SK-N-SH (cell line): Measurements from ENCODE around the gene ANO10. TPM values are rescaled to one million over a fixed set of nuclear protein-coding genes. Genes with fewer than 3 reads are reported as not detected.

Experiments used
- CTCF ChIA-PET: fragments of 300-600, 350-600 bp; formaldehyde crosslinking; extraction: SDS; loops from one replicate; lab custom pipeline; 2021; lab: Yijun Ruan, JAX
- POLR2A ChIA-PET: fragments of 350-600 bp; sonication (Branson Sonifier 250); formaldehyde crosslinking; extraction: SDS; loops from one replicate; lab custom pipeline; 2020; ENCODE audit warnings: antibody characterized with exemption, inconsistent platforms; lab: Yijun Ruan, JAX
- DNase-seq: peaks from one replicate; pipeline ENCODE4 v3.0.0; 2012
- H2AFZ ChIP-seq: fragments of 200-600 bp; sonication (generic); 2 replicates; pipeline ENCODE4 v1.8.1; 2016; ENCODE audit warnings: antibody characterized with exemption, mild to moderate bottlenecking, low read depth
- H3F3A ChIP-seq: fragments of 200-600 bp; sonication (generic); replicated peaks from 2 replicates; pipeline ENCODE3; 2016; ENCODE audit warnings: antibody characterized with exemption, mild to moderate bottlenecking; ENCODE audit not compliant: insufficient read depth
- H3K27ac ChIP-seq, 2 experiments: fragments of 200-500 bp in 1 of 2; fragments of 200-600 bp in 1 of 2; sonication (Bioruptor generic) in 1 of 2; sonication (generic), shearing (Covaris generic) in 1 of 2; 2 replicates each; pipeline versions ENCODE4 v1.5.1 to v1.6.1; 2014 to 2016; ENCODE audit warnings: low read depth in 2 of 2, inconsistent platforms in 1 of 2, low read length in 1 of 2, mild to moderate bottlenecking in 1 of 2, mixed read lengths in 1 of 2
- H3K27me3 ChIP-seq: fragments of 200-600 bp; sonication (generic), shearing (Covaris generic); 2 replicates; pipeline ENCODE4 v1.6.1; 2016; ENCODE audit warnings: mixed run types; ENCODE audit not compliant: insufficient read depth
- H3K36me3 ChIP-seq, 2 experiments: fragments of 200-500 bp in 1 of 2; fragments of 200-600 bp in 1 of 2; sonication (Bioruptor generic) in 1 of 2; sonication (generic) in 1 of 2; replicated peaks in 1 of 2; 2 replicates each; pipeline versions ENCODE3 to v1.5.1; 2014 to 2016; ENCODE audit warnings: low read length in 1 of 2, mild to moderate bottlenecking in 1 of 2; ENCODE audit not compliant: insufficient read depth in 2 of 2, control insufficient read depth in 1 of 2
- H3K4me1 ChIP-seq, 2 experiments: fragments of 200-500 bp in 1 of 2; fragments of 200-600 bp in 1 of 2; sonication (Bioruptor generic) in 1 of 2; sonication (generic), shearing (Covaris generic) in 1 of 2; 2 replicates each; pipeline versions ENCODE4 v1.5.1 to v1.6.1; 2014 to 2016; ENCODE audit warnings: low read depth in 1 of 2, low read length in 1 of 2, mixed run types in 1 of 2; ENCODE audit not compliant: insufficient read depth in 2 of 2, control insufficient read depth in 1 of 2
- H3K4me2 ChIP-seq: fragments of 200-600 bp; sonication (generic), shearing (Covaris generic); 2 replicates; pipeline ENCODE4 v1.6.1; 2017; ENCODE audit warnings: mixed run types
- H3K4me3 ChIP-seq, 2 experiments: fragments of 200-500 bp in 1 of 2; fragments of 200-600 bp in 1 of 2; sonication (Bioruptor generic) in 1 of 2; sonication (generic), shearing (Covaris generic) in 1 of 2; 2 replicates each; pipeline versions ENCODE4 v1.5.1 to v1.8.1; 2014 to 2016; ENCODE audit warnings: low read depth in 2 of 2, inconsistent platforms in 1 of 2, low read length in 1 of 2, mild to moderate bottlenecking in 1 of 2, mixed read lengths in 1 of 2, moderate library complexity in 1 of 2
- H3K79me2 ChIP-seq: fragments of 200-600 bp; sonication (generic); 2 replicates; pipeline ENCODE4 v1.8.1; 2017; ENCODE audit warnings: mild to moderate bottlenecking; ENCODE audit not compliant: insufficient read depth
- H3K9ac ChIP-seq: fragments of 200-600 bp; sonication (generic); 2 replicates; pipeline ENCODE4 v1.6.1; 2017; ENCODE audit warnings: mixed run types
- H3K9me2 ChIP-seq: fragments of 200-600 bp; sonication (generic); 2 replicates; pipeline ENCODE4 v1.6.1; 2017; ENCODE audit warnings: mixed run types
- H3K9me3 ChIP-seq: fragments of 200-600 bp; sonication (generic); 2 replicates; pipeline ENCODE4 v1.6.1; 2017; ENCODE audit warnings: mixed run types, mild to moderate bottlenecking, moderate library complexity
- H4K20me1 ChIP-seq: fragments of 200-600 bp; sonication (generic); 2 replicates; pipeline ENCODE4 v1.6.1; 2017; ENCODE audit warnings: mild to moderate bottlenecking, mixed run types; ENCODE audit not compliant: insufficient read depth
- CTCF ChIP-seq: fragments of 200-600 bp; sonication (generic); IDR thresholded peaks from 2 replicates; pipeline ENCODE4 v1.6.1; 2017; ENCODE audit warnings: antibody characterized with exemption, mild to moderate bottlenecking, moderate library complexity
- GATA2 ChIP-seq: sonication (generic); formaldehyde crosslinking; IDR thresholded peaks from 2 replicates; pipeline ENCODE4 v1.5.0; 2020; ENCODE audit warnings: mild to moderate bottlenecking, missing genetic modification reagents
- JUND ChIP-seq: IDR thresholded peaks from 2 replicates; pipeline ENCODE4 v1.4.0; 2012
- NFIC ChIP-seq: IDR thresholded peaks from 2 replicates; pipeline ENCODE4 v1.4.0; 2012; ENCODE audit warnings: borderline replicate concordance
- NRF1 ChIP-seq: IDR thresholded peaks from 2 replicates; pipeline ENCODE4 v1.6.1; 2012; ENCODE audit warnings: low read depth, mild to moderate bottlenecking, low read length
- POLR2AphosphoS5 ChIP-seq: IDR thresholded peaks from 2 replicates; pipeline ENCODE4 v1.6.1; 2012; ENCODE audit warnings: low read depth, low read length
- RAD21 ChIP-seq: IDR thresholded peaks from 2 replicates; pipeline ENCODE4 v1.6.1; 2012; ENCODE audit warnings: mild to moderate bottlenecking, low read length
- SIN3A ChIP-seq: IDR thresholded peaks from 2 replicates; pipeline ENCODE4 v1.6.1; 2012; ENCODE audit warnings: low read depth, mild to moderate bottlenecking, low read length, moderate library complexity, borderline replicate concordance
- SMC3 ChIP-seq: IDR thresholded peaks from 2 replicates; pipeline ENCODE4 v1.6.1; 2012; ENCODE audit warnings: low read depth, low read length, improper control_type of control experiment
- TAF1 ChIP-seq: IDR thresholded peaks from 2 replicates; pipeline ENCODE4 v1.6.1; 2012; ENCODE audit warnings: low read depth, mild to moderate bottlenecking, low read length, moderate library complexity, borderline replicate concordance
- TCF12 ChIP-seq: IDR thresholded peaks from 2 replicates; pipeline ENCODE4 v1.4.0; 2012
- ZBTB33 ChIP-seq: IDR thresholded peaks from 2 replicates; pipeline ENCODE4 v1.4.0; 2012; ENCODE audit warnings: low read depth, borderline replicate concordance
- WGBS: methylation state at CpG from one replicate; pipeline ENCODE4 v1.1.6; 2017; ENCODE audit warnings: low lambda C conversion rate; 5-methylcytosine and 5-hydroxymethylcytosine counted together
- polyA plus RNA-seq, 3 experiments: library from polyadenylated mRNA; depleted of rRNA; stranded (reverse); fragments of >200 nt; gene quantifications; 2 replicates each; pipeline ENCODE4 v1.2.3, GENCODE V29; 2012

Gene ANO10
- polyA plus RNA-seq, 1 of the 3 experiments (the other 2 are of a cell fraction): 16.8 TPM

- H3K4me2 ChIP-seq: no peak overlapping the region
- DNase-seq: peak; percentile 23
- no peak overlapping the region for H3K4me3 ChIP-seq
- peak; percentile 47 for TF ChIP-seq SMC3
- TF ChIP-seq GATA2 (CRISPR knock-in tag): no peak
- TF ChIP-seq CTCF: peak; percentile 74
- peak; percentile 76 for TF ChIP-seq RAD21
- no peak for TF ChIP-seq NRF1
- no peaks in the 10 kb centered on the region for H3K9me2 ChIP-seq
- no peak overlapping the region for H3K27ac ChIP-seq
- H3K9me3 ChIP-seq: no peaks in the 10 kb centered on the region
- POLR2A ChIA-PET: no interaction called here
- no peaks in the 10 kb centered on the region for H3K79me2 ChIP-seq
- H4K20me1 ChIP-seq: no peaks in the 10 kb centered on the region
- no peak overlapping the region for H2AFZ ChIP-seq
- H3K4me1 ChIP-seq: no peaks in the 10 kb centered on the region; a peak in 1 of 4 replicates
- H3K9ac ChIP-seq: no peak overlapping the region
- no peaks in the 10 kb centered on the region for H3K36me3 ChIP-seq
- H3F3A ChIP-seq: no peaks in the 10 kb centered on the region
- no peaks in the 10 kb centered on the region for H3K27me3 ChIP-seq
- 38% methylated on average over 2 of the region's 2 CpGs for WGBS
- CTCF ChIA-PET: interaction anchor here (0.6 to 4.9 kb wide), 49 partner anchors 8 to 703 kb away, joined by 3 to 55 read pairs (median 4); no protein-coding TSS in a partner anchor
Measured at GRCh38 chr3:43503067-43503728, 118.6 kb downstream of the ANO10 start.

- Histone ChIP-seq H3K79me2 (no peaks in the 10 kb centered on the region), H3K36me3 (no peaks in the 10 kb centered on the region), H3K9ac (no peak overlapping the region), H3K4me3 (no peak overlapping the region), H3K27me3 (no peaks in the 10 kb centered on the region), H3K9me2 (no peaks in the 10 kb centered on the region), H3F3A (peaks cover 5% of the 10 kb centered on the region), H3K4me2 (no peak overlapping the region), H2AFZ (no peak overlapping the region), H4K20me1 (no peaks in the 10 kb centered on the region), H3K4me1 (peaks cover 0 to 14% of the 10 kb centered on the region in 2 experiments; a peak in 1 of 4 replicates), H3K9me3 (no peaks in the 10 kb centered on the region), H3K27ac (no peak overlapping the region)
- 100% methylated on average over 1 of the region's 1 CpG for WGBS
- POLR2A ChIA-PET: no interaction called here
- TF ChIP-seq SIN3A: no peak
- no peak for TF ChIP-seq POLR2AphosphoS5
- no peak for TF ChIP-seq NFIC
- CTCF ChIA-PET: interaction anchor here (4.9 kb wide), 1 partner anchor 337 kb away, joined by 55 read pairs; no protein-coding TSS in a partner anchor
- DNase-seq: no peak
Measured at GRCh38 chr3:43499256-43499655, 122.6 kb downstream of the ANO10 start.

- no peak overlapping the region for H3K4me3 ChIP-seq
- 100% methylated on average over 1 of the region's 1 CpG for WGBS
- no peak for TF ChIP-seq CTCF
- no peak for TF ChIP-seq TAF1
- no peak for TF ChIP-seq ZBTB33
- TF ChIP-seq GATA2 (CRISPR knock-in tag): no peak
- TF ChIP-seq TCF12: no peak
- no peak for TF ChIP-seq JUND
- POLR2A ChIA-PET: no interaction called here
- no peaks in the 10 kb centered on the region for H3K27me3 ChIP-seq
- H3K36me3 ChIP-seq: no peaks in the 10 kb centered on the region
- no peaks in the 10 kb centered on the region for H3K9me2 ChIP-seq
- no peaks in the 10 kb centered on the region for H4K20me1 ChIP-seq
- H3K9me3 ChIP-seq: no peaks in the 10 kb centered on the region
- peaks cover 0 to 14% of the 10 kb centered on the region in 2 experiments; a peak in 1 of 4 replicates for H3K4me1 ChIP-seq
- H3K4me2 ChIP-seq: no peak overlapping the region
- no peaks in the 10 kb centered on the region for H3K79me2 ChIP-seq
- H3K9ac ChIP-seq: no peak overlapping the region
- H3K27ac ChIP-seq: no peak overlapping the region; a peak in 1 of 4 replicates
- CTCF ChIA-PET: interaction anchor here (0.6 to 1.3 kb wide), 3 partner anchors 10 to 536 kb away, joined by 3 to 7 read pairs (median 4); no protein-coding TSS in a partner anchor
- H2AFZ ChIP-seq: no peak overlapping the region
- H3F3A ChIP-seq: peaks cover 5% of the 10 kb centered on the region
- no peak for DNase-seq
Measured at GRCh38 chr3:43497905-43498365, 123.9 kb downstream of the ANO10 start.
